Measurements from ENCODE around the gene TRAF3IP3.

TRAF3IP3 gene

DNA sequence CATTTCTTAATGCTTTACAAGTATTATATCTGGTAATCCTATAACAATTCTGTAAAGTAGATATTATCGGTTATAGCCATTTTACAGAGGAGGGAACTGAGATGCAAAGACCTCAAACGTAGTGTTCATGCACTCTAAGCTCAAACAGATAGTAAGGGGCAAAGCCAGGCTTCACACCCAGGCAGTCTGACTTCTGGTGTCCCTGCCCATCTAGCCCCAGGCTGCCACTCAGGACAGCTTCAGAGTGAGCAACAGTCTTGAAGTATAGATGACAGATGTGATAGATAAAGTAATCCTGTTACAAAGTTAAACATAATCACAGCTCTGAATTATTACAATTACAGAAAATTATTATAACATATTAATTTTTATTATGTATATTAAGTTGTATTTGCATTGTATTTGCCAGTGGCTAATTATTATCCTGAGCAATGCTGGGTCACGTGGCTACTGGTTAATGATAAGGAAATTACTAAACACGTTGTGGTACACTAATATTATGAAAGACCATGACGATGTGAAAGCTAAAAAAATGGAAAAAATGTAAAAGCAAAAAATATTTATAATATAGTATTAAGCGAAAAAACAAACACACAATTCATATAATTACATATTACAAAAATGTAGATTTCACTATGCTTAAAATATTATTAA lies 6.1 kb upstream of the TRAF3IP3 start:
- Histone ChIP-seq H3K4me3 (ENCODE audit: extremely low read depth, insufficient read depth, low read length, poor library complexity, severe bottlenecking) (no peak overlapping the region), H3K36me3 (ENCODE audit: control insufficient read depth, insufficient read depth, low read length) (no peaks in the 10 kb centered on the region), H3K4me1 (ENCODE audit: control insufficient read depth, insufficient read depth, low read length, poor library complexity, severe bottlenecking) (no peaks in the 10 kb centered on the region), H3K27ac (ENCODE audit: low read depth, low read length, severe bottlenecking) (no peak overlapping the region), H3K9me3 (ENCODE audit: control insufficient read depth, low read length) (no peaks in the 10 kb centered on the region)
- WGBS, 2 experiments (ENCODE audit: insufficient coverage in 2 of 2), result 86 to 88% methylated on average over 1 to 2 of the region's 6 CpGs

DNA sequence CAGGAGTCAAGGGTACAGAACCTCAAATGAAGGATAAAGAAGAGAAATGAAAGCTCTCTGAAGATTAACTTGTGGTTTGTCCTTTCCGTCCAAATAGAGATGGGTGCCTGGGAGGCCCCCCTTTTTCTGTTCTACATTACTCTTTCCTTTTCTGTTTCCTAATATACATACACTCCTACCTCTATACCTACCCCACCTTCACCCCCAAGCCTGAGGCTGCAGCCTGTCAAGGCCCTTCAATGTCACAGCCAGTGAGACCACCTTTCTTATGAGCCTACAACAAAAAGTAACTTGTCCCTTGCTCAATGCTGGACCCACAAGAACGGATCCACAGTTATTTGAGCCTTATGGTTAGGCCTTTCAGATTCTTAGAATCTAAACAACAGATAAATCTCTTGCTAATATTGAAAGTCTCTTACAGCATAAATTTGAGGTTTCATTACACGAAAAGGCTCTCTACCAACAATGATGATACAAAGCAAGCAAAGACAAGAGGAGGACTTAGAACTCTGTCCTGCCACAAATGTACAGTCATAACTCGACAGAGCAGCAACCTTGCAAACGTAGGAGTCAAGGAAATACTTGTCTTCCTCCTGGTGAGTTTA lies 4.1 kb upstream of the TRAF3IP3 start:
- Histone ChIP-seq H3K4me1 (ENCODE audit: control insufficient read depth, insufficient read depth, low read length, poor library complexity, severe bottlenecking) (no peaks in the 10 kb centered on the region), H3K9me3 (ENCODE audit: control insufficient read depth, low read length) (no peaks in the 10 kb centered on the region), H3K4me3 (ENCODE audit: extremely low read depth, insufficient read depth, low read length, poor library complexity, severe bottlenecking) (no peak overlapping the region), H3K27ac (ENCODE audit: low read depth, low read length, severe bottlenecking) (no peak overlapping the region), H3K36me3 (ENCODE audit: control insufficient read depth, insufficient read depth, low read length) (no peaks in the 10 kb centered on the region)
- 91 to 94% methylated on average over 4 of the region's 5 CpGs for WGBS, 2 experiments (ENCODE audit: insufficient coverage in 2 of 2)

DNA sequence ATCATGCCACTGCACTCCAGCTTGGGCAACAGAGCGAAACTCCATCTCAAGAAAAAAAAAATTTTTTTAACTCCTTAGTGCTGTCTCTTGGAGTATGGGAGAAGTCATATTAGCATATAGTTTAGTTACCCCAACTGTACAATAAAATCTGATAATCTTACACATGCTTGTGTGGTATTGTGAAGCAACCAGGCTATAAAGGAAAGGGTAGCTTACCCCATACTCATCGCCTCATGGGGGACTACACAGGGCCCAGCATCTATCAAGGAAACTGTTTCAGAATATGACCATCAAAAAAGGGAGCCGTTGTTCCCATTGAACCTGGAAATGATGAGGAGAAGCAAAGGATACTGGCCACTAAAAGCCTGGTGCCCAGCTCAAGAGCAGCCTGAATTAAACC lies 3.0 kb upstream of the TRAF3IP3 start:
- H3K27ac ChIP-seq (ENCODE audit: low read depth, low read length, severe bottlenecking), result no peak overlapping the region
- H3K36me3 ChIP-seq (ENCODE audit: control insufficient read depth, insufficient read depth, low read length), result no peaks in the 10 kb centered on the region
- H3K4me3 ChIP-seq (ENCODE audit: extremely low read depth, insufficient read depth, low read length, poor library complexity, severe bottlenecking), result no peak overlapping the region
- 90 to 92% methylated on average over 1 to 2 of the region's 3 CpGs for WGBS, 2 experiments (ENCODE audit: insufficient coverage in 2 of 2)
- no peaks in the 10 kb centered on the region for H3K4me1 ChIP-seq (ENCODE audit: control insufficient read depth, insufficient read depth, low read length, poor library complexity, severe bottlenecking)
- no peaks in the 10 kb centered on the region for H3K9me3 ChIP-seq (ENCODE audit: control insufficient read depth, low read length)

DNA sequence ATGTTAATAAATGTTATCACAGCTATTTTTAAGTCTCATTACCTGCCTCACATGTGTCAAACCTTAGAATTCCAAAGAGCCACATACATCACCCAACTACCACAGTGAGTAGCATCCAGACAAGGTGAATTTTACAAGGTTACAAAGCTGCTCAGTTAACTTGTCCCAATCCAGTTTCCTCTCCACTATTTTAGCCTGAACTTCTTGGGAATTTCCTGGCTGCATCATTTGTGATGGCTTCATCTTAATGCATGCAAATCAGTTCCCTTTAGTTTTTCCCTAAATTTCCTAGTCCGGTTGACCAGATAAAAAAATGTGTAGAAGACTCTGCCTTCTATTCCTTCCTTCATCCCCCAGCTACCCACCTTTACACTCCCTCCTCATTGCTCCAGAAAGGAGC lies 597 bp upstream of the TRAF3IP3 start:
- 57% methylated on average over 1 of the region's 1 CpG; no CpG with 5 or more reads in 1 of the 2 experiments for WGBS, 2 experiments (ENCODE audit: insufficient coverage in 2 of 2)
- H3K36me3 ChIP-seq (ENCODE audit: control insufficient read depth, insufficient read depth, low read length), result no peaks in the 10 kb centered on the region
- H3K27ac ChIP-seq (ENCODE audit: low read depth, low read length, severe bottlenecking), result no peak overlapping the region
- no peak overlapping the region for H3K4me3 ChIP-seq (ENCODE audit: extremely low read depth, insufficient read depth, low read length, poor library complexity, severe bottlenecking)
- H3K9me3 ChIP-seq (ENCODE audit: control insufficient read depth, low read length), result no peaks in the 10 kb centered on the region
- H3K4me1 ChIP-seq (ENCODE audit: control insufficient read depth, insufficient read depth, low read length, poor library complexity, severe bottlenecking), result no peaks in the 10 kb centered on the region

DNA sequence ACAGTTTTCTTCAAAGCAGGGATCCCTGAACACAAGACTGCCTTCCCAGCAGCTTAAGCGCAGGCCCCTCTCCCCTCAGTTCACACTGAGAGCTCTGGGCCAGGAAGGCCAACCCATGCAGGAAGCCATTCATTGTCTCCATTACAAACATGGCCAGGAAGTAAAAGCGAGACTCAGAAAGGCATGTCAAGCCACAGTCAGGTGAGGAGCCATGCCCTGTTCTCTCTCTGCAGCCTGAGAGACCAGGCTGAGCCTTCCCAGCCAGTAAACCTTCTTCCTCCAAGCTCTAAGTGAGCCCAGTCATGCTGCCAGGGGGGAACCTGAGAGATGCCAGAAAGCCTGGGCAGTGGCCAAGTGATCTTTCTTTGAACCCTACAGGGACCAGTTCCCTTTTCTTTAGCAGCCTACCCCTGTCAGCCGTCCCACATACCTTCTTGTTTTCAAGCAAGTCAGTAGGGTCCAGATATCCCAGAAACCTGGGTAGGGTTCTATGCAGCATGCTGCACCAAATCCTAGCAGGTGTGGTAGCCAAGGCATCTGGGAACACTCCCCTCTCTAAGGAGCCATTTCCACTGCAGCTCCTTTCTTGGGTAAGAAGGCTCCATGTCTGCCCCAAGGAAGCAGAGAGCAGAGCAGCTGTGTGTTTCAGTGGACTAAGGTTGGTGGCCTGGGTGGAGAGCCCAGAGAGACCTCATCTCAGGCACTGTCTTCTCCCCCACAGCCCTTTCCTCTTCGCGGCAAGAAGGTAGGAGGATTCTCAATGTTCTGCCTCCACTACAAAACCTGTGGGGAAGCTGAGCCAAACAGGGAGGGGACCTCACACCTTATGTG lies 977 bp downstream of the TRAF3IP3 start:
- Histone ChIP-seq H3K36me3 (ENCODE audit: control insufficient read depth, insufficient read depth, low read length) (no peaks in the 10 kb centered on the region), H3K9me3 (ENCODE audit: control insufficient read depth, low read length) (no peaks in the 10 kb centered on the region), H3K4me3 (ENCODE audit: extremely low read depth, insufficient read depth, low read length, poor library complexity, severe bottlenecking) (no peak overlapping the region), H3K4me1 (ENCODE audit: control insufficient read depth, insufficient read depth, low read length, poor library complexity, severe bottlenecking) (no peaks in the 10 kb centered on the region), H3K27ac (ENCODE audit: low read depth, low read length, severe bottlenecking) (no peak overlapping the region)
- 97 to 100% methylated on average over 2 to 5 of the region's 5 CpGs for WGBS, 2 experiments (ENCODE audit: insufficient coverage in 2 of 2)

DNA sequence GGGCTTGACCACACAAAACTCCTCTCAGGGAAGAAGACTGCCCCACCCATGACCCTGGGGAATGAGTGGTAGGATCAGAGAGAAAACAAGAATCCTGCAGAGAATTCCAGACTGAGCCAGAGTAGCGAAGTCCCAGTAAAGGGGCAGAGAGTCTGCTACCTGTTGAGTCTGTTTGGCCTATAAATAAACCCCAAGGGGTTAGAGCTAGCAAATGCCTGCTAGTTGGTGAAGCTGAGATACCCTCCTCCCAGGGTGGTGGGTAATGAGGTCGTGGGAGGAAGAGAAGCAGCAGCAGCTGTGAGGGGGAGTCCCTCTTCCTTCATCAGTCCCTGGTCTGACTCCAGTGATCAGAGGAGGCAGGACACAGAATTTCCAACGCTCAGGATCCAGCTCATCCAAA lies 2.5 kb downstream of the TRAF3IP3 start:
- no peaks in the 10 kb centered on the region for H3K36me3 ChIP-seq (ENCODE audit: control insufficient read depth, insufficient read depth, low read length)
- 48 to 90% methylated on average over 1 to 2 of the region's 3 CpGs for WGBS, 2 experiments (ENCODE audit: insufficient coverage in 2 of 2)

DNA sequence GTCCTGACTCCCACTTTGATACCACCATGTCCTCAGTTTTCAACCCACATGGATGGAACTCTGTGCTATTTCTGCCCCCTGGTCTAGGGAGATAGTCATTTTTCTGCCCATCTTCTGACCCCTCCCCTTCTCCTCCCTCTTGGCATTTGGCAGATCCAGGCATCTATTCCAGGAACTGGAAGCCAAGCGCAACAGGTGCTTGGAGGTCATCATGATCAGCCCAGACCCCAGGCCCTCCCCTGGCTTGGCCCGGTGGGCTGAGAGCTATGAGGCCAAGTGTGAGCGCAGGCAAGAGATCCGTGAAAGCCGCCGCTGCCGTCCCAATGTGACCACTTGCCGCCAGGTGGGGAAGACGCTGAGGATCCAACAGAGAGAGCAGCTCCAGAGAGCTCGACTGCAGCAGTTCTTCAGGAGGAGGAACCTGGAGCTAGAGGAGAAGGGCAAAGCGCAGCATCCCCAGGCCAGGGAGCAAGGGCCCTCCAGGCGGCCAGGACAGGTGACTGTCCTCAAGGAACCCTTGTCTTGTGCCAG lies 4.0 kb downstream of the TRAF3IP3 start:
- H3K36me3 ChIP-seq (ENCODE audit: control insufficient read depth, insufficient read depth, low read length), result no peaks in the 10 kb centered on the region
- no peak overlapping the region for H3K27ac ChIP-seq (ENCODE audit: low read depth, low read length, severe bottlenecking)
- no peak overlapping the region for H3K4me3 ChIP-seq (ENCODE audit: extremely low read depth, insufficient read depth, low read length, poor library complexity, severe bottlenecking)
- H3K9me3 ChIP-seq (ENCODE audit: control insufficient read depth, low read length), result no peaks in the 10 kb centered on the region
- H3K4me1 ChIP-seq (ENCODE audit: control insufficient read depth, insufficient read depth, low read length, poor library complexity, severe bottlenecking), result no peaks in the 10 kb centered on the region
- WGBS, 2 experiments (ENCODE audit: insufficient coverage in 2 of 2), result 86 to 93% methylated on average over 12 of the region's 12 CpGs

More for the DNA sequence above, 2.5 kb downstream of the TRAF3IP3 start:
- H3K4me3 ChIP-seq (ENCODE audit: extremely low read depth, insufficient read depth, low read length, poor library complexity, severe bottlenecking), result no peak overlapping the region
- H3K27ac ChIP-seq (ENCODE audit: low read depth, low read length, severe bottlenecking), result no peak overlapping the region
- H3K9me3 ChIP-seq (ENCODE audit: control insufficient read depth, low read length), result no peaks in the 10 kb centered on the region
- no peaks in the 10 kb centered on the region for H3K4me1 ChIP-seq (ENCODE audit: control insufficient read depth, insufficient read depth, low read length, poor library complexity, severe bottlenecking)

DNA sequence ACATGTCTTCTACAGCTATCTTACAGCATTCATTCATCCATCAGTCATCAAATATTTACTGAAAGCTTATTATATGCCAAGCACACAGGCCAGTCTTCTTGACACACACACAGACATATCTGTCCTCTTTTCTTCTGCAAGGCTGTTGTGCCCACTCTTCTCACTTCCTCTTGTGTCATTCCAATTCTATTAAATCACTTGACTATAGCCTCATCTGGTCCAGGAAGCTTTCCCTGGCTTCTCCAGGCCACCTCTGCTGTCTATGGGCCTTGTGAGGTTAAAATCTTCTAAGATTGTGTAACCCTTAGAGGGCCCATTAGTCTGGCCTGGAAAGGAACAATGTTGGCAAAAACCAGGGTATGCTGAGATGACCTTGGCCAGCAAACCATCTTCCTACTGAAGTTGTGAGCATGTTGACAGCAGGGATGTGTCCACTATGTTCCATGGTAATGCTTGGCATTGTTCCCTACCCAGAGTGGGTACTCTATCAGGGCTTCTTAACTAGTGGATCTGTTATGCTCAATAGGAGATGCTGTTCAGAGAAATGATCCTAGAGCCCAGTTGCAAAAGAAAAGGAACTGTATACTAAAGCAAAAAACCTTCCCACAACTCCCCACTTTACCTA lies 5.3 kb downstream of the TRAF3IP3 start:
- no peaks in the 10 kb centered on the region for H3K9me3 ChIP-seq (ENCODE audit: control insufficient read depth, low read length)
- H3K36me3 ChIP-seq (ENCODE audit: control insufficient read depth, insufficient read depth, low read length), result no peaks in the 10 kb centered on the region

DNA sequence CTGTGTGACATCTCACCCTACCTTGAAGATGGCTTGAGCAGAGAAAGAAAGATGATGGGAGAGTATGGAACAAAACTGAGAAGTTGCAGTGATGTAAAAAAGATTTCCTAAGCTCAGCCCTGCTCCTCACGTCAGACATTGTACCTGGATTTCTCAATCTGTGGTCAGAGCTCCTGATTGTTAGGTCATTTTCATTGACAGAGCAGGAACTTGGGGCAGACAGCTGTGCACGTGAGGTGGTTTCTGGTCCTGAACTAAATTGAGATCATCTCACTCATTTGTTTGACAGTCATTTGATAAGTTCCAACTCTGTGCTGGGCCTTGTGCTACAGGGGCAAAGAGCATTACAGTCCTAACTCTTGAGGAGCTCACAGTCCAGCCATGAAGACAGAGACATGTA lies 10.2 kb downstream of the TRAF3IP3 start:
- H3K4me1 ChIP-seq (ENCODE audit: control insufficient read depth, insufficient read depth, low read length, poor library complexity, severe bottlenecking), result peaks cover 21% of the 10 kb centered on the region
- H3K9me3 ChIP-seq (ENCODE audit: control insufficient read depth, low read length), result no peaks in the 10 kb centered on the region
- WGBS, 2 experiments (ENCODE audit: insufficient coverage in 2 of 2), result 86 to 92% methylated on average over 2 of the region's 2 CpGs
- H3K36me3 ChIP-seq (ENCODE audit: control insufficient read depth, insufficient read depth, low read length), result no peaks in the 10 kb centered on the region
- no peak overlapping the region for H3K27ac ChIP-seq (ENCODE audit: low read depth, low read length, severe bottlenecking)
- H3K4me3 ChIP-seq (ENCODE audit: extremely low read depth, insufficient read depth, low read length, poor library complexity, severe bottlenecking), result no peak overlapping the region

More for the DNA sequence above, 5.3 kb downstream of the TRAF3IP3 start:
- Histone ChIP-seq H3K27ac (ENCODE audit: low read depth, low read length, severe bottlenecking) (no peak overlapping the region), H3K4me3 (ENCODE audit: extremely low read depth, insufficient read depth, low read length, poor library complexity, severe bottlenecking) (no peak overlapping the region), H3K4me1 (ENCODE audit: control insufficient read depth, insufficient read depth, low read length, poor library complexity, severe bottlenecking) (no peaks in the 10 kb centered on the region)

DNA sequence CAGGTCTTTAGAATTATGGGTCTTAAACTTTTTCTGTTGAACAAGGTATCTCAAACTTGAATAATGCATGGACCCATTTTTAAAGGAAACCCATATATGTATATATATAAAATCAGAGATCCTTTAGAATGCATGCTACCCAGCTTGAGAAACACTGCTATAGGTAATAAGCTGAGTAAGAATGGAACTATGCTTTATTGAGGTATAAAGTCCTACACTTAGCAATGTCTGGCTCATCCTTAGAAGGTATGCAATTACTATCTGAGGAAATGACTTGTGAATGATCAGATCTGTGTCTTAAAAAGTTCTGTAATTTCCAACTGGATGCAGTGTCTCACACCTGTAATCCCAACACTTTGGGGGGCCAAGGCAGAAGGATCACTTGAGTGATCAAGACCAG lies 11.2 kb downstream of the TRAF3IP3 start:
- H3K4me1 ChIP-seq (ENCODE audit: control insufficient read depth, insufficient read depth, low read length, poor library complexity, severe bottlenecking), result peaks cover 21% of the 10 kb centered on the region
- no peak overlapping the region for H3K4me3 ChIP-seq (ENCODE audit: extremely low read depth, insufficient read depth, low read length, poor library complexity, severe bottlenecking)
- no peaks in the 10 kb centered on the region for H3K36me3 ChIP-seq (ENCODE audit: control insufficient read depth, insufficient read depth, low read length)
- no peak overlapping the region for H3K27ac ChIP-seq (ENCODE audit: low read depth, low read length, severe bottlenecking)
- H3K9me3 ChIP-seq (ENCODE audit: control insufficient read depth, low read length), result no peaks in the 10 kb centered on the region
